NCI-H2107 treated with DMSO at 0.1 percent for 48 hours (cell line): Measurements from ENCODE around the gene CSDE1.
A peak's percentile ranks its signal among the peaks of the same experiment; 100 is the strongest.

Experiments
- DNase-seq: peaks from one replicate; lab custom pipeline; 2025; ENCODE audit not compliant: unreplicated experiment; lab: John Stamatoyannopoulos, UW

The CSDE1 gene

DNA sequence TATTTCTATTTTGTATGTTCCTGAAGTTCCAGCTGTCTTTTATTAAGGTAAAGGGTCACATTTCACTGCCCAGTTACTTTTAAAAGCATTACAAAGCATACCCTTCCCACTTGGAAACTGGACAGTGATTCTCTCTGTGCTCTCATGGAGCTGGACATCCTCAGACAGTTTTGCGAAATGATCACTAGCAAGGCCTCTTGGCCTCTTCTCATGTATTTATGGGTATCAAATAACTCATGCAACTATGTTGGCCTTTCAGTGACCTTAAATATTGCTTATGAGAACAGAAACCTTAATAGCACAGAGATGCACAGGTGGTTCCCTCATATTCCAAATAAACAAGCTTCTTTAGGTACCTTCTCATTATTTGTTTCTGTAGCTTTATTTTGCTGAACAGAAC lies 54.5 kb downstream of the CSDE1 start:
- DNase-seq = no peak

DNA sequence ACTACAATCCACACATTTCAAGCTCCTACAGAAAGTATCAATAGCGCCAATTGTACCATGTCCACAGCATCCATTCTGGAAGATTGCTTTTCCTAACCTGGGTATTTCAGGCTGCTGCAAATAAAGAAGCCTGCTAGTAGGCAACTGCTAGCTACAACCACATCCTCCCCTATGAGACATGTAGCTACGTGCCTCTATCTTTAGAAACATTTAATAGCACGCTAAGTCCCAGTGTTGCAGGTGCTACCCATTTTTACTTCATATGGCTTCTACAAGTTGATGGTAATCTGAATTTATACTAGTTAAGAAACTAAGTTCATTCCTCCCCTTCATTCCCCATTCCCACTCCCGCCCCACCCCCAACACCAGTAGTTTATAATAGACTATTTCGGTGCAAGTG lies 55.0 kb downstream of the CSDE1 start:
- DNase-seq = no peak

DNA sequence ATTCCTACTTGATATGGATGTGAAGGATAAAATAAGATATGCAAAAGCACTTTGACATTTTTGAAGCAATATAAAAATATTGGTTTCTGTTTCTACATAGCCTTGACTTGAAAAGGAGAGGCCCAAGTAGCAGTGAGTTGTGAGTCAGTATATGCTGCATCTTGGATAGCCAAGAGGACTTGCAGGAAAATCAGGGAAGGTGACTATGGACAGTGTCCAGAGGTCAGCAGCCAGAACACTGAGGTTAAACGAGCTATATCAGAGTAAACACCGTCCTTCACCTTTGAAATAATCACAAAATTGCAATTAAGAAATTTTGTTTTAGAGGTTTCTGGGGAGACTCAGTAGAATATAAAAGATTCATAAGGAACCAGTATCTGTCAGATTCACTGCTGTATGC lies 55.9 kb downstream of the CSDE1 start:
- DNase-seq = no peak

DNA sequence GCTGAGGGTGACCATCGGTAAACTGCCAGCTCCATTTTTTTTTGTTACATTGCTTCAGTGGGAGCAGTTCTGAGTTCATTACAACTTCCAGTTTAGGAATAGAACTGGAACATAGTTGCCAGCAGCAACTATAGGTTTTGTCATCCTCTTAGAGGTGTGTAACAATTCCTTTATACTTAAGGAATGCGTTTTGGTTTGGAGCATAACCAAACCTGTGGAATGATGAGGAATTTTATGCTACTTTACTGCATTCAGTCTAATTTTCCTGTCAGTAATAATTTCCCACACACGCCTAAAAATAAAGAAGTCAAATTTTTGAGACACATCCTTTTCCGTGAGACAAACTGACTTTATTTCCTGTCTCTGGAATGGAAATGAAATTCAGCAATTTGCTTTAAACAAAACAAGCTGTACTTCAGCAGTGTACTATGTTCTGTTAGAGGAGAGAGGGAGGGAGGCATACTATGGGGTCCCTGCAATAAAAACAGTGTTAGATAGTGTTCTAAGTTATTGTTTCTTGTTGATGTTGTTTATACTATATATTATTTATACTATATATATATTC lies 57.7 kb downstream of the CSDE1 start:
- no peak for DNase-seq

- DNase-seq = no peak
Observed at GRCh38 chr1:114696810-114697209, 61.0 kb downstream of the CSDE1 start.

- no peak for DNase-seq
Observed at GRCh38 chr1:114695430-114696058, 62.2 kb downstream of the CSDE1 start, which contains the start of gene AMPD1. TSS of gene AMPD1 (minus strand) at chr1:114695546. CDS start at chr1:114695471, 75 bp downstream.

GRCh38 chr1:114694540-114695310 lies 63.1 kb downstream of the CSDE1 start:
- DNase-seq = no peak

- no peak for DNase-seq
Observed at GRCh38 chr1:114692947-114693346, 64.8 kb downstream of the CSDE1 start.

GRCh38 chr1:114691061-114691460 lies 66.7 kb downstream of the CSDE1 start:
- peak; percentile 16 for DNase-seq

GRCh38 chr1:114690148-114690547 lies 67.6 kb downstream of the CSDE1 start:
- no peak for DNase-seq

- no peak for DNase-seq
Observed at GRCh38 chr1:114688526-114688925, 69.3 kb downstream of the CSDE1 start.

DNA sequence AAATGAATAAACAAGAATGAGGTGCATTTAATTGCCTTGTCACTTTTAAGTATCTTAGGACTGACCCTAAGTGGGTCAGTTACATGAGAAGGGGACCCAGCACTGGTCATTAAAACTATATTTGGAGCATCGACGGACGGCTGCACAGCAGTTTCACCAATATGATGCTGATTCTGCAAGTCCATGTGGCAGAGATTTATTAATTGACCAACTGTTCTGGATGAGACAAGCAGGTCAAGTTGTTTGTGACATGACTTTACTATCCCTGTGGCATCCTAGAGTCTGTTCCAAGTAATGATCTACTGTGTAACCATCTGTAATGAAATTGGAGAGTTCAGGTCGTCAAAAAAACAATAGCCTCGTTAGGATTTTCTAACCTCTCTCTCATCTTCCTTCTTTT lies 71.9 kb downstream of the CSDE1 start:
- no peak for DNase-seq

DNA sequence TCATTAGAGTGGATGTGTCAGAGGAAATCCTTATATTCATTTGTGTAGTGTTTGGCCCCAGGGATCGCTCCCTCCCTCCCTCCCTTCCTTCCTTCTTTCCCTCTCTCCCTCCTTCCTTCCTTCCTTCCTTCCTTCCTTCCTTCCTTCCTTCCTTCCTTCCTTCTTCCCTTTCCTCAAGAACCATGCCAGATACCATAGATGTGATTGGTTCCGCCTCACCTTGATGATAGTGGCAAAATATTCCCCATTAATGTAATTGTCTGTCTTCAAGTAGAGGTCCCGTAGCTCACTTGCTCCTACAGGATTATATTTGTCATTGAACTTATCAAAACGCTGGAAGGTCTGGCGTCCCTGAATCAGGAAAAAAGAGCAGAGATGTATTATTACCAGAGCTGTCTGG lies 80.1 kb downstream of the CSDE1 start:
- no peak for DNase-seq

DNA sequence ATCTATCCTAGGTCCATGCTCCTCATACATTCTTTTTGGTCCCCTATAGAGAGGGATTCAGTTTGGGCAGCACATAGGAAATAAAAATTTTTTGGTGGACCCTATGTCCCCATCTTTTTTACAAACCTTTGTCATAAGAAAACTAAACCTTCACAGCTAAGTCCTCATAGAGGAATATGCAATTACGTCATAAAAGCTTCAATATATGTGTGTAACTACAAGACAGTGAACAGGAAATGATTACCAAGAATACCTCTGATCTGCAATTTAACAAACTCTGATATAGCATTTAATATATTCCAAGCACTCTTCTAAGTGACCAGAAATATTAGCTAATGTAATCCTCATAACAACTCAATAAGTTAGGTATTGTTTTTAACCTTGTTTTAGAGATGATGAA lies 81.7 kb downstream of the CSDE1 start:
- no peak for DNase-seq

GRCh38 chr1:114671939-114672275 lies 85.9 kb downstream of the CSDE1 start:
- no peak for DNase-seq

DNA sequence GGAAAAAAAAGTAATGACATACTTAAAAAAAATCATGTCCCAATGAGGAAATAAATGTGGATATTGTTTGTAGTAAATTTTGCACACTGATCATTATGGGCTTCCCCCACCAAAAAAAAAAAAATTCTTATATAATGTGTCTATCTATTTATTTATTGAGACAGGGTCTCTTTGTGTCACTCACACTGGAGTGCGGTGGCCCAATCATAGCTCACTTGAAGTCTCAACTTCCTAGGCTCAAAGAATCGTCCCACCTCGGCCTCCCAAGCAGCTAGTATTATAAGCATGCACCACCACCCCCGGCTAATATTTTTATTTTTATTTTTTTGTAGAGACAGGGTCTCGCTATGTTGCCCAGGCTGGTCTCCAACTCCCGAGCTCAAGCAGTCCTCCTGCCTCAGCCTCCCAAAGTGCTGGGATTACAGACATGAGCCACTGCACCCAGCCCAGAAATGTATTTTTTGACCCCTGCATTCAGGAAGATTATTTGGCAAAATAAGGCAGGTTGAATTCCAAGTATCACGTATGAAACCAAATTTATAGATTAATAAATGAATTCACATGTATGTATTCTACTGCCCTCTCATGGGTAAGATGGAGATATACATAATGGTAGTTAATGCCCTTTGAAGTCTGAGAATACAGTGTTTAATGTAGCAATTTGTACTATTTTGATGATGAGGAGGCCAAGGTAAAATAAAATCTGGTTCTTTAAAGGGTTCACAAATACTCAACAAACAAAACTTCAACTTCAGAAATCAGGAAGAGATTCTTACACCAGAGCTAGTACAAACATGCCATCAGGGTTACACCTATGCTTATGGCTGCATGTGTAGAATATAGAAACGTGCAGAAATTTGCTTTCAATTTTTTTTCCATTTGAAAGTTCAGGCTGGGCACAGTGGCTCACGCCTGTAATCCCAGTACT lies 86.5 kb downstream of the CSDE1 start:
- peak; percentile 11 for DNase-seq

DNA sequence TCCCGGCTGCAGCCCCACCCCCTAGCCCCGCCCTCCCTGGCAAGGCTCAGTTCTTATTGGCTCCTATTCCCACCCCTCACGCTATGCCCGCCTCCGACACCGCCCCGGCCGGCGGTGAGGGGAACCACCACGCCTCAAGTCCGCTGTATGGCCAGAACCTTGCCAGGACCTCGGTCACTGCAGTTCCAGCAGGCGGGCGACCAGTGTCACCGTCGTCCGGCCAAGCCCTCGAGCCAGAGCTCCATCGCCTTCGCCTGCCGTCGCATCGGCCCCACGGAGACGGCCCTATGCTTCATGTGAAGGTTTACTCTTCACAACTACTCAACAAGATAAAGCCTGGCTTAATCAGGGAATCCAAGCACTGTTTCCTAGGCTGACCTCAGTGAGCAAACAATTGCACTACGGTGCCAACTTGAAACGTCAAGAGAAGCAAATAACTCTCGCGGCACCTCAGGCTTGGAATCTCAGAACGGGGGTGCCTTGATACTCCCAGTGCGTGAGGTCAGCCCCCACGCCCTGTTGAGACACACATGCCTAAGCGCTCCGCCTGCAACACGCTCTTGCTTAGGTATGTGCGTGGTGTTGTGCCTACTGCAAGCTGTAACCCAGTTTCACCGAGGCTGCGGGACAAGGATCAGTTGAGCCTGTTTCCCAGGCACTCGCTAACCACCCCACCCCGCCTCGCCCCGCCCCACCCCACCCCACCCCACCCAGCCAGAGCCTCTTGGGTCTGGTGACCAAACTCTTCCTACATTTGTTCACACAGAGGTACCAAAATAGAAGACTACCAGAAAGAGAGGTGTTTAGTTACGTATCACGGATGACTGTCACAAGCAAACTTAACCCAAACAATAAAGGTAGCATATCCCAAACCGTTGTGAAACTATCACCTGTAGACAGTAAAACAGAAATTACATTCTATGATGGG lies 87.4 kb downstream of the CSDE1 start:
- DNase-seq = no peak

- peak; percentile 3 for DNase-seq
Observed at GRCh38 chr1:114669562-114670082, 88.2 kb downstream of the CSDE1 start, which contains the start of gene DENND2C. TSS of gene DENND2C (minus strand) at chr1:114670049. CDS start at chr1:114625984, 44,065 bp downstream.

DNA sequence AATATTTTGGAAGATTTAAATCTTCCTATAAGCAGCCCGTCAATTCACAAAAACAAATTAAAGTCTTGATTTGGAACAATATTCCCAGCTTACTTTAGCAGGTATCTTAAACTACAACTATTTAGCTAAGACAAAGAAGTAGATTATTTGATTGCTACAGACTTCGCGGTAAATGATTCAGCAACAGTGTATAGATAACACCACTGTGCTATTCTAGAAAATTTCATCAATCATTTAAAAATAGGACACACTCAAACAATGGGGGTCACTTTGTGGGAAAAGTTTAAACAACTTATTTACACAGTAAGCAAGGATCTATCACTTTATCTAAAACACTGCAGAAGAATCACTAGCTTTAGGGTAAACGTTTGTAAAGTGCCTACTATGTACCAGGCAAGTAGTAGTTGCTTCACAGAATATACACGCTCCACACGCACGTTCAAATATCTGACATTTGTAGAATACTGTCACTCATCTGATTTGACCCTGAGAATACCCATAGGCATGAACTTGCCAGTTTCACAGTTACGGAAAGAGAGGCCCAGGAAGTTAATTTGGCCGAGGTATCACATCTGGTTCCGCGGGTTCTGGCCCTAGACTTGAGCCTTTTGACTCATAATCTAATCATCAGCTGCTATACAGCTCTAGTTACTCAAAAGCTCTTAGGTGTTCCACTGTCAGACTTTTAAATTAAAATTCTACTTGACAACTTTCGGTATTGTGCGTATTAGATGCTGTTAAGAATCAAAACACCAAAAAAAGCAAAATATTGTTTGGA lies 88.8 kb downstream of the CSDE1 start:
- DNase-seq = no peak
